ENCODE measurements around the gene TIMP4. TPM values are rescaled to one million over a fixed set of nuclear protein-coding genes. Genes with fewer than 3 reads are reported as not detected.
A peak's percentile ranks its signal among the peaks of the same experiment; 100 is the strongest.

The TIMP4 gene
- total RNA-seq, 4 donors from 2014 or later, result 3.7 to 22.3 (median 5.0) TPM

DNA sequence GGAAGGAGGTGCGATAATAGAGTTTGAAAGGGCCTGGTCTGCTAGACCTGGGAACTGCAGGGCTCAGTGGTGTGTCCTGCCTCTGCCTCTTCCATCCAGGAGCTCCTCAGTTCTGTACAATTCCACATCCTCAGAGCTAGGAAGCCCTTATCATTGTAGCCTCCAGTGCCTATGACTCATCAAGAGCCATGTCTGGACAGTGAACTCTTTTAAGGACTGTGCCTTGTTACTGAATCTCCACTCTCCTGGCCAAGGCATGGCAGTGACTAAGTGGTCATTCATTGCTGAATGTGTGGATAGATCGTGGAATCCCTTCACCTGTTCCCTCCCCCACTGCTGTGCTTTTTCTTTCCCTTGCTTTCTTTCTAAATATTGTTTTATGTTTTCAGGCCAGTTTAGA is 2.9 kb downstream of the TIMP4 start:
- Histone ChIP-seq H3K27ac (no peak overlapping the region), H3K36me3 (no peaks in the 10 kb centered on the region), H3K4me1 (peaks cover 0 to 9% (median 0%) of the 10 kb centered on the region in 4 donors), H3K27me3 (no peaks in the 10 kb centered on the region), H3K9me3 (no peaks in the 10 kb centered on the region), H3K4me3 (no peak overlapping the region)
- TF ChIP-seq POLR2A (IDR thresholded peaks at IDR 0.05), result no peak
- no peak for TF ChIP-seq CTCF (IDR thresholded peaks at IDR 0.05)
- DNase-seq, result peak in 1 of 3 donors; percentile 72

- TF ChIP-seq POLR2A (IDR thresholded peaks at IDR 0.05) (no peak), CTCF (IDR thresholded peaks at IDR 0.05) (no peak)
- no peaks in the 10 kb centered on the region for H3K27me3 ChIP-seq
- no peaks in the 10 kb centered on the region for H3K9me3 ChIP-seq
Observed at GRCh38 chr3:12155264-12155663, 3.4 kb downstream of the TIMP4 start.

DNA sequence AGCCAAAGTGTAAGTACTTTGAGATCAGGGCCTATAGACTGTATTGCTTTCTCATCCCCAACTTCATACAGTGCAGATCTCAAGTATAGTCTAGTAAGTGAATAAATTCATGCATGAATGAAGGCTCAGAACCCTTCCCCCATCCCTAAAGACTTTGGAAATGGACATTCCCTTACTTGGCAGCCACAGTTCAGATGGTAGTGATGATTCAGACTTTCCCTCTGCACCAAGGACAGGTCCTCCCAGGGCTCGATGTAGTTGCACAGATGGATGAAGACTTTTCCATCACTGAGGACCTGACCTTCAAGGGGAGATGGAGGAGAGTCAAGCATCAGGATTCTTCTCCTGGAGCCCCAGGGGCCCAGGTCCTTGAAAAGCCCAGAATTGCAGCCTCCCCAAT is 4.6 kb downstream of the TIMP4 start:
- Histone ChIP-seq H3K27ac (no peak overlapping the region), H3K27me3 (no peaks in the 10 kb centered on the region), H3K4me3 (no peak overlapping the region), H3K4me1 (peaks cover 0 to 7% (median 0%) of the 10 kb centered on the region in 4 donors), H3K9me3 (no peaks in the 10 kb centered on the region), H3K36me3 (no peaks in the 10 kb centered on the region)
- no peak for DNase-seq
- TF ChIP-seq CTCF (IDR thresholded peaks at IDR 0.05) (no peak), POLR2A (IDR thresholded peaks at IDR 0.05) (no peak)

More at GRCh38 chr3:12155264-12155663, 3.4 kb downstream of the TIMP4 start:
- Histone ChIP-seq H3K27ac (no peak overlapping the region), H3K36me3 (no peaks in the 10 kb centered on the region), H3K4me3 (no peak overlapping the region), H3K4me1 (peaks cover 0 to 9% (median 0%) of the 10 kb centered on the region in 4 donors)
- no peak for DNase-seq

DNA sequence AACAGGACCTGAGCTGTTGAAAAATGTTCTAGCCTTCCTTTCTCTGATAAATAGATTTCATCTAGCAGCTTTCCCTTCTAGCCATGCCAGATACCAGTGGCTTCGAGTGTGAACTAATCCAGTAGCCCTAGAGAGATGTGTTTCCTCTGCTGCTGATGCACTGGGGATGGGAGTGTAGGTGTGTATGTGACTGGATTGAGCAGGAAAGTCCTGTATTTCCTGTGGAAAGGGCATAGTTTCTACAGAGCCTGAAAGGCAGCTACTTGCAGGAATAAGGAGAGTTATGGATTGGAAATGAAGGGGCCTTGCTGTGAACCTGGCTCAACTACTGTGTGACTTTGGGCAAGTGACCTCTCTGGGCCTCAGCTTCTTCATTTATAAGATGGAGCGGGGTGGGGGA is 8.6 kb downstream of the TIMP4 start:
- Histone ChIP-seq H3K36me3 (no peaks in the 10 kb centered on the region), H3K4me3 (no peak overlapping the region), H3K27me3 (no peaks in the 10 kb centered on the region), H3K9me3 (no peaks in the 10 kb centered on the region), H3K27ac (no peak overlapping the region), H3K4me1 (no peaks in the 10 kb centered on the region)
- DNase-seq, result no peak
- no peak for TF ChIP-seq POLR2A (IDR thresholded peaks at IDR 0.05)
- no peak for TF ChIP-seq CTCF (IDR thresholded peaks at IDR 0.05)

DNA sequence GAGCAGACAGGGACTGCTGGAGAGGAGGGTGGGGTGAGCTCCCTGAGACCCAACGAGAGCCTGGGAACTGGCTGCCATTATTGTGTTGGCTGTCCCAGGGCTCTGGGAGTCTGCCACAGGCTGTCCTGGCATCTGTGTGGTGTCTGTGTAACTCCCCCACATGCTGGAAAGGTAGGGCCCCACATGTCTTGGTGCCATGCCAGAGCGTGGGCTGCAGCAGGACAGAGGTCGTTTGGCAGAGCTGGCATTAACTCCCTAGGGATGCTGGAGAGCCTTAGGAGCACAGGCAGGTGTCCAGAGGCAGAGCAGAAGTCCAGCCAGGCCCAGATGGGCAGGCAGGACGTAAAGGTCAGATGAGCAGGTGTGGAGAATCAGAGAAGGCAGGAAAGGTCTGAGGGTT is 9.7 kb downstream of the TIMP4 start:
- H3K4me1 ChIP-seq, result no peaks in the 10 kb centered on the region
- no peak overlapping the region for H3K27ac ChIP-seq
- H3K9me3 ChIP-seq, result no peaks in the 10 kb centered on the region
- H3K27me3 ChIP-seq, result no peaks in the 10 kb centered on the region
- no peaks in the 10 kb centered on the region for H3K36me3 ChIP-seq
- peak in 1 of 3 donors; percentile 59 for DNase-seq
- no peak overlapping the region for H3K4me3 ChIP-seq
- no peak for TF ChIP-seq POLR2A (IDR thresholded peaks at IDR 0.05)
- no peak for TF ChIP-seq CTCF (IDR thresholded peaks at IDR 0.05)
